ENCODE data around the gene FMNL3. TPM values are rescaled to one million over a fixed set of nuclear protein-coding genes. Genes with fewer than 3 reads are reported as not detected.

Gene FMNL3
- total and polyA plus RNA-seq, 2 of the 8 experiments (the other 6 are each of a cell fraction or from before 2014, with no cell fraction given) = 8.6 to 29.0 TPM

- no peaks in the 10 kb centered on the region for H4K20me1 ChIP-seq (replicated peaks in 1 of 2; ENCODE audit: control insufficient read depth in 1 of 2, insufficient read depth in 2 of 2, low read length in 2 of 2)
- no peak overlapping the region for H4K91ac ChIP-seq (replicated peaks; ENCODE audit: insufficient read length, low read length)
- H3K4me3 ChIP-seq (ENCODE audit: extremely low read depth in 1 of 4, insufficient read depth in 2 of 4, low read depth in 3 of 4, low read length in 4 of 4) = no peak overlapping the region
- POLR2A ChIA-PET (ENCODE audit: partially characterized antibody) = no interaction called here
- 0 out of 2 replicates have a peak overlapping the region, but pooled peaks have one; percentile 69 for H2AK5ac ChIP-seq (ENCODE audit: low read depth, low read length)
- H3K79me1 ChIP-seq (ENCODE audit: low read depth, low read length) = no peaks in the 10 kb centered on the region
- no peak overlapping the region for H4K5ac ChIP-seq (ENCODE audit: insufficient read length, low read depth, low read length)
- no peak overlapping the region for H2BK20ac ChIP-seq (ENCODE audit: low read length)
- no peaks in the 10 kb centered on the region for H3K4me1 ChIP-seq (replicated peaks in 1 of 4; ENCODE audit: control insufficient read depth in 3 of 4, insufficient read depth in 4 of 4, low read length in 3 of 4)
- H3K56ac ChIP-seq (replicated peaks; ENCODE audit: insufficient read length, low read depth, low read length) = no peak overlapping the region
- H2AFZ ChIP-seq (ENCODE audit: low read length) = no peak overlapping the region
- no peak overlapping the region for H2BK15ac ChIP-seq (ENCODE audit: low read length)
- no peak overlapping the region for H3K9ac ChIP-seq (replicated peaks in 1 of 4; ENCODE audit: extremely low read depth in 1 of 4, low read depth in 3 of 4, low read length in 3 of 4)
- no peak overlapping the region for H2BK120ac ChIP-seq (replicated peaks; ENCODE audit: low read depth, low read length)
- peaks cover 0 to 4% (median 0%) of the 10 kb centered on the region in 4 experiments; a peak in 2 of 7 replicates for H3K27me3 ChIP-seq (replicated peaks in 1 of 4; ENCODE audit: control insufficient read depth in 3 of 4, extremely low read depth in 1 of 4, insufficient read depth in 3 of 4, low read length in 3 of 4)
- no peaks in the 10 kb centered on the region for H3K23me2 ChIP-seq (ENCODE audit: low read depth, low read length)
- H3K4ac ChIP-seq (replicated peaks; ENCODE audit: insufficient read length, low read depth, low read length) = no peak overlapping the region
- H3K9me3 ChIP-seq (ENCODE audit: insufficient read depth in 2 of 2, low read depth in 1 of 2, low read length in 1 of 2) = no peaks in the 10 kb centered on the region
- WGBS, 2 experiments (ENCODE audit: extremely low coverage in 1 of 2, insufficient coverage in 1 of 2, insufficient read length in 1 of 2, insufficient replicate concordance in 2 of 2, low coverage in 1 of 2, low lambda C conversion rate in 2 of 2, missing lambda C conversion rate in 1 of 2) = 89% methylated on average over 10 of the region's 10 CpGs; no CpG with 5 or more reads in 1 of the 2 experiments
- H4K8ac ChIP-seq (ENCODE audit: extremely low read depth, insufficient read depth, low read length) = no peak overlapping the region
- FAIRE-seq (no peak), DNase-seq (ENCODE audit: low read depth in 1 of 2, low spot score in 2 of 2) (no peak)
- H3K27ac ChIP-seq (ENCODE audit: low read depth, low read length) = no peak overlapping the region
- H2BK12ac ChIP-seq (ENCODE audit: low read depth, low read length) = no peak overlapping the region
- H3K4me2 ChIP-seq (ENCODE audit: insufficient read depth in 1 of 2, low read depth in 2 of 2, low read length in 2 of 2) = no peak overlapping the region
- H3K14ac ChIP-seq (ENCODE audit: insufficient read length) = no peak overlapping the region
- H2BK5ac ChIP-seq (ENCODE audit: low read depth, low read length) = no peak overlapping the region
- no peaks in the 10 kb centered on the region for H3K79me2 ChIP-seq (ENCODE audit: control insufficient read depth in 1 of 2, insufficient read depth in 2 of 2, low read length in 2 of 2)
- CTCF ChIA-PET (ENCODE audit: partially characterized antibody) = interaction anchor here (0.8 to 1.3 kb wide), 3 partner anchors 10 to 18 kb away, joined by 3 to 4 read pairs (median 4); no protein-coding TSS in a partner anchor
- H3K36me3 ChIP-seq (ENCODE audit: control insufficient read depth in 2 of 4, insufficient read depth in 4 of 4, low read length in 3 of 4) = no peaks in the 10 kb centered on the region
- H3K23ac ChIP-seq (ENCODE audit: insufficient read length) = no peak overlapping the region
- H3K18ac ChIP-seq (ENCODE audit: extremely low read depth, low read length) = no peak overlapping the region
- TF ChIP-seq TEAD4 (IDR thresholded peaks at IDR 0.05; ENCODE audit: low read depth, low read length) (no peak), CHD1 (IDR thresholded peaks at IDR 0.05; ENCODE audit: low read depth, low read length) (no peak), KDM5A (IDR thresholded peaks at IDR 0.05; ENCODE audit: low read length) (no peak), TAF7 (optimal IDR thresholded peaks at IDR 0.05; ENCODE audit: borderline replicate concordance, low read depth, low read length) (no peak), CTCF (IDR thresholded peaks at IDR 0.05; ENCODE audit: control extremely low read depth in 1 of 3, insufficient read depth in 1 of 3, low read depth in 1 of 3, low read length in 3 of 3) (no peak), SP2 (IDR thresholded peaks at IDR 0.05; ENCODE audit: low read length) (no peak), ASH2L (IDR thresholded peaks at IDR 0.05; ENCODE audit: low read length) (no peak), BCL11A (IDR thresholded peaks at IDR 0.05; ENCODE audit: low read depth in 2 of 2, low read length in 2 of 2) (no peak), SUZ12 (IDR thresholded peaks at IDR 0.05; ENCODE audit: low read length) (no peak), ATF3 (IDR thresholded peaks at IDR 0.05; ENCODE audit: insufficient read depth, low read depth, low read length) (no peak)
Observed at GRCh38 chr12:49598527-49598926, 108.7 kb downstream of the FMNL3 start.

All from H1 (cell line).